K562 (cell line): ENCODE data around the gene SPOCK2. TPM values are rescaled to one million over a fixed set of nuclear protein-coding genes. Genes with fewer than 3 reads are reported as not detected.

ENCODE experiments used
- ATAC-seq: fragments of 200-7000 bp; cut with Tn5 transposase; 3 replicates; pipeline ENCODE4 v1.9.1; 2020; ENCODE audit warnings: moderate library complexity
- BruUV-seq: library from RNA; stranded (reverse); fragments of 400-500 nt; replicated peaks from 2 replicates; lab custom pipeline; 2021; lab: Mats Ljungman, UMichigan
- CTCF ChIA-PET: fragments of 300-600 bp; formaldehyde crosslinking; extraction: SDS; loops from one replicate; lab custom pipeline; 2021; ENCODE audit warnings: low intra/inter-chr PET ratio; lab: Yijun Ruan, JAX
- POLR2A ChIA-PET: fragments of 300-600, 350-650 bp; sonication (Branson Sonifier 250); formaldehyde crosslinking; extraction: SDS; loops from one replicate; lab custom pipeline; 2021; ENCODE audit warnings: antibody characterized with exemption, inconsistent platforms; lab: Yijun Ruan, JAX
- DNase-seq, 4 experiments: peaks; one replicate each; pipeline versions ENCODE4 v3.0.0 to v3.0.0-alpha.2; 2011 to 2018; ENCODE audit warnings: low spot score in 3 of 4, mixed read lengths in 3 of 4; ENCODE audit errors: extremely low read depth in 1 of 4
- FAIRE-seq: peaks from 2 replicates; lab custom pipeline; 2011; peaks lifted over from hg19 to GRCh38; lab: Jason Lieb, UNC
- H2AFZ ChIP-seq: 2 replicates; pipeline ENCODE4 v1.6.0; 2011; ENCODE audit warnings: low read depth, low read length, control low read depth, inconsistent platforms
- H3K27ac ChIP-seq: fragments of 200-600 bp; 3 replicates; pipeline ENCODE4 v1.8.0; 2011; ENCODE audit warnings: low read depth, mild to moderate bottlenecking, control low read depth, inconsistent platforms, low read length, moderate library complexity, mixed read lengths; ENCODE audit errors: extremely low read depth
- H3K27me3 ChIP-seq, 2 experiments: fragments of 300-600 bp in 1 of 2; 2 replicates in 1 of 2; 3 replicates in 1 of 2; pipeline versions ENCODE4 v1.6.0 to v1.8.0; 2011; ENCODE audit warnings: inconsistent platforms in 2 of 2, low read length in 2 of 2, mild to moderate bottlenecking in 1 of 2, mixed read lengths in 1 of 2, moderate library complexity in 1 of 2; ENCODE audit not compliant: control insufficient read depth in 2 of 2, insufficient read depth in 2 of 2
- H3K36me3 ChIP-seq: fragments of 300-600 bp; 3 replicates; pipeline ENCODE4 v1.8.0; 2011; ENCODE audit warnings: mild to moderate bottlenecking, low read length, inconsistent platforms; ENCODE audit not compliant: control insufficient read depth, insufficient read depth
- H3K4me1 ChIP-seq, 2 experiments: fragments of 200-600 bp in 1 of 2; replicated peaks in 1 of 2; 2 replicates in 1 of 2; 3 replicates in 1 of 2; pipeline versions ENCODE4 v1.5.1 to v1.8.0; 2011; ENCODE audit warnings: inconsistent platforms in 2 of 2, low read length in 2 of 2, mild to moderate bottlenecking in 1 of 2, mixed read lengths in 1 of 2, moderate library complexity in 1 of 2; ENCODE audit not compliant: control insufficient read depth in 2 of 2, insufficient read depth in 2 of 2
- H3K4me2 ChIP-seq: 2 replicates; pipeline ENCODE4 v1.6.1; 2011; ENCODE audit warnings: low read length, control low read depth, inconsistent platforms, mixed read lengths; ENCODE audit not compliant: insufficient read depth
- H3K4me3 ChIP-seq: fragments of 200-600 bp; sonication (generic), shearing (Covaris generic); 2 replicates; pipeline ENCODE4 v1.5.1; 2016; ENCODE audit warnings: control low read depth, inconsistent platforms
- H3K79me2 ChIP-seq: fragments of 200-600 bp; 3 replicates; pipeline ENCODE4 v1.8.0; 2011; ENCODE audit warnings: low read length, inconsistent platforms; ENCODE audit not compliant: control insufficient read depth, insufficient read depth
- H3K9ac ChIP-seq, 2 experiments: 2 replicates each; pipeline versions ENCODE4 v1.6.0 to v1.6.1; 2011; ENCODE audit warnings: low read depth in 2 of 2, low read length in 2 of 2, control low read depth in 1 of 2, inconsistent platforms in 1 of 2, mild to moderate bottlenecking in 1 of 2, mixed read lengths in 1 of 2; ENCODE audit not compliant: insufficient read depth in 1 of 2
- H3K9me1 ChIP-seq: one replicate; pipeline ENCODE4 v1.6.0; 2011; ENCODE audit warnings: inconsistent platforms, mild to moderate bottlenecking, low read length, moderate library complexity; ENCODE audit not compliant: control insufficient read depth, insufficient read depth
- H3K9me3 ChIP-seq: replicated peaks from 2 replicates; pipeline ENCODE4 v1.5.1; 2011; ENCODE audit warnings: low read depth, low read length, inconsistent platforms; ENCODE audit not compliant: control insufficient read depth, insufficient read depth
- H4K20me1 ChIP-seq: replicated peaks from 2 replicates; pipeline ENCODE4 v1.6.1; 2011; ENCODE audit warnings: low read length, inconsistent platforms, mixed read lengths; ENCODE audit not compliant: control insufficient read depth, insufficient read depth
- ARID2 ChIP-seq: fragments of 450-650 bp; IDR thresholded peaks from 2 replicates; pipeline ENCODE4 v1.6.1; 2017; ENCODE audit warnings: antibody characterized with exemption, mild to moderate bottlenecking
- DIDO1 ChIP-seq: fragments of 450-650 bp; IDR thresholded peaks from 2 replicates; pipeline ENCODE4 v1.6.1; 2016; ENCODE audit warnings: low read depth, missing biosample characterization, missing genetic modification characterization
- FOSL1 ChIP-seq: fragments of 200-800 bp; sonication (Bioruptor generic); conservative IDR thresholded peaks from 2 replicates; pipeline ENCODE4 v1.6.1; 2016; ENCODE audit warnings: missing genetic modification characterization, missing compliant biosample characterization
- GABPB2 ChIP-seq: fragments of 250-450 bp; sonication (Bioruptor Pico); conservative IDR thresholded peaks from 2 replicates; pipeline ENCODE4 v1.5.1; 2021; ENCODE audit warnings: mild to moderate bottlenecking
- LCOR ChIP-seq: sonication (generic); formaldehyde crosslinking; IDR thresholded peaks from 2 replicates; pipeline ENCODE4 v1.8.0; 2022; ENCODE audit warnings: mild to moderate bottlenecking, missing genetic modification reagents
- MTF1 ChIP-seq: fragments of 250-450 bp; sonication (Bioruptor Pico); IDR thresholded peaks from 2 replicates; pipeline ENCODE4 v1.9.0; 2021; ENCODE audit warnings: moderate library complexity, mild to moderate bottlenecking, inconsistent platforms, borderline replicate concordance
- MXI1 ChIP-seq: IDR thresholded peaks from 2 replicates; pipeline ENCODE4 v1.6.1; 2011; ENCODE audit warnings: low read depth, mild to moderate bottlenecking, improper control_type of control experiment, low read length
- PHTF2 ChIP-seq: fragments of 250-450 bp; sonication (Bioruptor Pico); IDR thresholded peaks from 2 replicates; pipeline ENCODE4 v1.5.0; 2021; ENCODE audit warnings: mild to moderate bottlenecking
- RAD51 ChIP-seq: fragments of 450-650 bp; IDR thresholded peaks from 2 replicates; pipeline ENCODE4 v1.7.1; 2016; ENCODE audit warnings: low read depth, mild to moderate bottlenecking, borderline replicate concordance
- RBBP5 ChIP-seq: fragments of 200-600 bp; sonication (generic); IDR thresholded peaks from 2 replicates; pipeline ENCODE4 v1.6.1; 2012; ENCODE audit warnings: borderline replicate concordance, mild to moderate bottlenecking, low read length, control low read depth, inconsistent platforms; ENCODE audit not compliant: insufficient read depth, poor library complexity, severe bottlenecking
- RBM22 ChIP-seq: fragments of 200-400 bp; formaldehyde crosslinking; IDR thresholded peaks from 2 replicates; pipeline ENCODE4 v1.6.1; 2018; ENCODE audit warnings: low read length, low read depth; ENCODE audit not compliant: poor library complexity, severe bottlenecking
- TCF3 ChIP-seq: sonication (generic); formaldehyde crosslinking; IDR thresholded peaks from 2 replicates; pipeline ENCODE4 v1.4.0; 2020; ENCODE audit warnings: mild to moderate bottlenecking, missing genetic modification reagents
- ZFP1 ChIP-seq: fragments of 450-650 bp; formaldehyde crosslinking; IDR thresholded peaks from 2 replicates; pipeline ENCODE4 v1.4.0; 2020; ENCODE audit warnings: mild to moderate bottlenecking, mixed read lengths
- whole genome bisulfite sequencing: fragments of 100-300 bp; shearing (Covaris generic); methylation state at CpG from one replicate; pipeline ENCODE4 v1.1.6; 2016; ENCODE audit warnings: low coverage, mixed read lengths; ENCODE audit not compliant: insufficient coverage; ENCODE audit errors: missing lambda C conversion rate; 5-methylcytosine and 5-hydroxymethylcytosine counted together
- in situ Hi-C: fragments of 300-500 bp; cut with MboI; formaldehyde crosslinking; loops from 4 replicates; pipeline ENCODE4 v1.15.0; 2018; ENCODE audit warnings: inconsistent platforms, mixed read lengths
- intact Hi-C: fragments of 100-400 bp; cut with micrococcal nuclease; formaldehyde crosslinking; loops from 2 replicates; pipeline ENCODE4 v1.14.2; 2022
- polyA plus RNA-seq, 8 experiments: library from polyadenylated mRNA; depleted of rRNA in 4 of 8; stranded (reverse) in 5 of 8; unstranded in 3 of 8; fragments of >200 nt; fragmentation: Nextera tagmentation in 2 of 8; fragmentation: Illumina TruSeq in 1 of 8; extraction: Ambion mirVana in 2 of 8; extraction: Trizol in 1 of 8; gene quantifications; 2 replicates each; pipeline versions ENCODE4 v1.2.1 to v1.2.3, GENCODE V29; 2011 to 2014; ENCODE audit warnings: inconsistent platforms in 1 of 8, missing spikeins in 1 of 8
- total RNA-seq, 7 experiments: library from RNA; depleted of rRNA in 6 of 7; stranded (reverse); fragments of >200 nt in 6 of 7; fragmentation: Illumina TruSeq in 2 of 7; extraction: Trizol in 2 of 7; gene quantifications; 2 replicates each; pipeline versions ENCODE4 v1.2.1 to v1.2.3, GENCODE V29; 2011 to 2021; ENCODE audit warnings: low replicate concordance in 1 of 7
- TF ChIP-seq, protein P1 (sequence below): sonication (generic); formaldehyde crosslinking; IDR thresholded peaks from 2 replicates; pipeline ENCODE4 v1.8.0; 2022; ENCODE audit warnings: mild to moderate bottlenecking, missing genetic modification reagents
- TF ChIP-seq, protein P2 (sequence below): fragments of 250-450 bp; sonication (Bioruptor Pico); IDR thresholded peaks from 2 replicates; pipeline ENCODE4 v1.5.0; 2020; ENCODE audit warnings: mild to moderate bottlenecking

The SPOCK2 gene
- total and polyA plus RNA-seq, 9 of the 15 experiments (the other 6 are each of a cell fraction or from before 2014, with no cell fraction given), result 0.04 to 0.86 (median 0.11) TPM; not detected in 2

DNA sequence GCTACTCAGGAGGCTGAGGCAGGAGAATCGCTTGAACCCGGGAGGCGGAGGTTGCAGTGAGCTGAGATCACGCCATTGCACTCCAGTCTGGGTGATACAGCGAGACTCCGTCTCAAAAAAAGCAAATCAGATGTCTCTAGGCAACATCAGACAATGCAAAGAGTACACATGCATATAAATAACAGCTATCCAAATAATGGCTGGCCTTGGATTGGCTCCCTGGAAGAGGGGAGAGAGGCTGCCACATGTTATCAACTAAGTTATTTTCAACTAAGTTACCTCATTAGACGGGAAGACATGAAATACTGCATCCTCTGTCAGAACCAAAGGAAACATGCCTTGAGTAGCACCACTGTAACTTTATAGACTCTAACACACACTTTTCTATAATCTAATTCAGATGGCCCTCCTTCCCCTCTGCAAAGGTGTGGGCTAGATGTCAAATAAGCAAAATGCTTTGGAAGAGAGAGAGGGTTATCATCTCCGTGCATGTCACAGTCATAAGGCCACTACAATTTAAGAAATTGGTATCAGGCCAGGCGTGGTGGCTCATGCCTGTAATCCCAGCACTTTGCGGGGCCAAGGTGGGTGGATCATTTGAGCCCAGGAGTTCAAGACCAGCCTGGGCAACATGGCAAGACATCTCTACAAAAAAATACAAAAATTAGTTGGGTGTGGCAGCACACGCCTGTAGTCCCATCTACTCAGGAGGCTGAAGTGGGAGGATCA, 22.5 kb upstream of the SPOCK2 start:
- TF ChIP-seq ZFP1 (CRISPR knock-in tag) (no peak), GABPB2 (CRISPR knock-in tag) (no peak), MTF1 (no peak), RBM22 (no peak), DIDO1 (tag) (no peak), RAD51 (no peak), ARID2 (no peak), LCOR (CRISPR knock-in tag) (no peak), TCF3 (no peak), MXI1 (no peak), PHTF2 (CRISPR knock-in tag) (no peak), RBBP5 (no peak), FOSL1 (tag) (no peak)
- TF ChIP-seq, protein P1, sequence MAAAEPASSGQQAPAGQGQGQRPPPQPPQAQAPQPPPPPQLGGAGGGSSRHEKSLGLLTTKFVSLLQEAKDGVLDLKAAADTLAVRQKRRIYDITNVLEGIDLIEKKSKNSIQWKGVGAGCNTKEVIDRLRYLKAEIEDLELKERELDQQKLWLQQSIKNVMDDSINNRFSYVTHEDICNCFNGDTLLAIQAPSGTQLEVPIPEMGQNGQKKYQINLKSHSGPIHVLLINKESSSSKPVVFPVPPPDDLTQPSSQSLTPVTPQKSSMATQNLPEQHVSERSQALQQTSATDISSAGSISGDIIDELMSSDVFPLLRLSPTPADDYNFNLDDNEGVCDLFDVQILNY (CRISPR knock-in tag), result no peak
- TF ChIP-seq, protein P2, sequence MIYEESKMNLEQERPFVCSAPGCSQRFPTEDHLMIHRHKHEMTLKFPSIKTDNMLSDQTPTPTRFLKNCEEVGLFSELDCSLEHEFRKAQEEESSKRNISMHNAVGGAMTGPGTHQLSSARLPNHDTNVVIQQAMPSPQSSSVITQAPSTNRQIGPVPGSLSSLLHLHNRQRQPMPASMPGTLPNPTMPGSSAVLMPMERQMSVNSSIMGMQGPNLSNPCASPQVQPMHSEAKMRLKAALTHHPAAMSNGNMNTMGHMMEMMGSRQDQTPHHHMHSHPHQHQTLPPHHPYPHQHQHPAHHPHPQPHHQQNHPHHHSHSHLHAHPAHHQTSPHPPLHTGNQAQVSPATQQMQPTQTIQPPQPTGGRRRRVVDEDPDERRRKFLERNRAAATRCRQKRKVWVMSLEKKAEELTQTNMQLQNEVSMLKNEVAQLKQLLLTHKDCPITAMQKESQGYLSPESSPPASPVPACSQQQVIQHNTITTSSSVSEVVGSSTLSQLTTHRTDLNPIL (CRISPR knock-in tag), result no peak
- Histone ChIP-seq H2AFZ (no peak overlapping the region), H3K4me2 (no peak overlapping the region), H3K9me3 (no peaks in the 10 kb centered on the region), H3K27me3 (no peaks in the 10 kb centered on the region), H4K20me1 (no peaks in the 10 kb centered on the region), H3K79me2 (no peaks in the 10 kb centered on the region), H3K4me3 (no peak overlapping the region), H3K36me3 (no peaks in the 10 kb centered on the region), H3K9ac (no peak overlapping the region), H3K4me1 (no peaks in the 10 kb centered on the region), H3K27ac (no peak overlapping the region), H3K9me1 (no peaks in the 10 kb centered on the region)
- DNase-seq (no peak), ATAC-seq (no peak), FAIRE-seq (no peak)
- ChIA-PET CTCF (no interaction called here), POLR2A (no interaction called here)
- intact Hi-C loops (no loop called here), in situ Hi-C loops (no loop called here)
- 80% methylated on average over 9 of the region's 11 CpGs for WGBS
- no TSS peak for BruUV-seq
